Adipose tissue (tissue), 3 donors: Measurements from ENCODE around the gene HIVEP2. TPM values are rescaled to one million over a fixed set of nuclear protein-coding genes. Genes with fewer than 3 reads are reported as not detected.

ENCODE experiments used
- H3K27ac ChIP-seq: one replicate; pipeline ENCODE4 v1.5.1; 2013; ENCODE audit warnings: low read depth, low read length
- WGBS, 3 donors: extraction: QIAGEN DNeasy Blood & Tissue Kit; methylation state at CpG; one replicate each; pipeline ENCODE4 v1.1.7; 2013; 5-methylcytosine and 5-hydroxymethylcytosine counted together
- polyA plus RNA-seq, 3 donors: library from polyadenylated mRNA; stranded (reverse); fragments of 200-250 nt; gene quantifications; one replicate each; pipeline ENCODE4 v1.2.3, GENCODE V29; 2013
- donor health status: healthy with polysubstance abuse.
- donor health status: Bipolar disorder and iron deficiency.
- donor health status: healthy.

Gene HIVEP2
- polyA plus RNA-seq, 3 donors, result 2.6 to 10.7 (median 2.9) TPM

- WGBS, 3 donors, result 7 to 39% (median 9%) methylated on average over 8 of the region's 8 CpGs
- no peak overlapping the region for H3K27ac ChIP-seq
Measured at GRCh38 chr6:142819603-142820337, 125.2 kb downstream of the HIVEP2 start.

- 92 to 96% (median 92%) methylated on average over 4 of the region's 4 CpGs for WGBS, 3 donors
- no peak overlapping the region for H3K27ac ChIP-seq
Measured at GRCh38 chr6:142816486-142816885, 128.5 kb downstream of the HIVEP2 start.

GRCh38 chr6:142816031-142816430 lies 128.9 kb downstream of the HIVEP2 start:
- H3K27ac ChIP-seq, result no peak overlapping the region

GRCh38 chr6:142811923-142812322 lies 133.1 kb downstream of the HIVEP2 start:
- H3K27ac ChIP-seq, result no peak overlapping the region
- WGBS, 3 donors, result 89 to 92% (median 90%) methylated on average over 6 of the region's 6 CpGs

More at GRCh38 chr6:142816031-142816430, 128.9 kb downstream of the HIVEP2 start:
- 44 to 73% (median 67%) methylated on average over 2 of the region's 2 CpGs for WGBS, 3 donors

GRCh38 chr6:142810952-142811514 lies 133.9 kb downstream of the HIVEP2 start:
- 75 to 81% (median 78%) methylated on average over 6 of the region's 6 CpGs for WGBS, 3 donors
- no peak overlapping the region for H3K27ac ChIP-seq

GRCh38 chr6:142809947-142810346 lies 135.0 kb downstream of the HIVEP2 start:
- 83 to 96% (median 95%) methylated on average over 2 of the region's 2 CpGs for WGBS, 3 donors
- no peak overlapping the region for H3K27ac ChIP-seq

- 94 to 98% (median 95%) methylated on average over 5 of the region's 5 CpGs for WGBS, 3 donors
- H3K27ac ChIP-seq, result no peak overlapping the region
Measured at GRCh38 chr6:142808405-142809061, 136.4 kb downstream of the HIVEP2 start.

- 96 to 100% (median 100%) methylated on average over 1 of the region's 1 CpG for WGBS, 3 donors
- H3K27ac ChIP-seq, result no peak overlapping the region
Measured at GRCh38 chr6:142805042-142805441, 139.9 kb downstream of the HIVEP2 start.

- no peak overlapping the region for H3K27ac ChIP-seq
Measured at GRCh38 chr6:142804490-142804889, 140.5 kb downstream of the HIVEP2 start.

- 94 to 96% (median 96%) methylated on average over 2 of the region's 2 CpGs for WGBS, 3 donors
Measured at GRCh38 chr6:142803495-142804058, 141.4 kb downstream of the HIVEP2 start.

GRCh38 chr6:142803032-142803431 lies 141.9 kb downstream of the HIVEP2 start:
- no peak overlapping the region for H3K27ac ChIP-seq

More at GRCh38 chr6:142803495-142804058, 141.4 kb downstream of the HIVEP2 start:
- H3K27ac ChIP-seq, result no peak overlapping the region

- no peak overlapping the region for H3K27ac ChIP-seq
- 60 to 67% (median 64%) methylated on average over 1 of the region's 1 CpG for WGBS, 3 donors
Measured at GRCh38 chr6:142802124-142802523, 142.9 kb downstream of the HIVEP2 start.

- H3K27ac ChIP-seq, result no peak overlapping the region
Measured at GRCh38 chr6:142800240-142800639, 144.7 kb downstream of the HIVEP2 start.

- WGBS, 3 donors, result 98 to 100% (median 100%) methylated on average over 1 of the region's 1 CpG
- H3K27ac ChIP-seq, result no peak overlapping the region
Measured at GRCh38 chr6:142799639-142800038, 145.3 kb downstream of the HIVEP2 start.

GRCh38 chr6:142797159-142797558 lies 147.8 kb downstream of the HIVEP2 start:
- H3K27ac ChIP-seq, result no peak overlapping the region
- WGBS, 3 donors, result 96 to 100% (median 98%) methylated on average over 1 of the region's 1 CpG

GRCh38 chr6:142796571-142796970 lies 148.4 kb downstream of the HIVEP2 start:
- H3K27ac ChIP-seq, result no peak overlapping the region
- 55 to 91% (median 57%) methylated on average over 5 of the region's 5 CpGs for WGBS, 3 donors

- 86 to 96% (median 88%) methylated on average over 4 of the region's 4 CpGs for WGBS, 3 donors
- no peak overlapping the region for H3K27ac ChIP-seq
Measured at GRCh38 chr6:142796024-142796423, 149.0 kb downstream of the HIVEP2 start.

GRCh38 chr6:142794424-142794823 lies 150.6 kb downstream of the HIVEP2 start:
- WGBS, 3 donors, result 66 to 88% (median 76%) methylated on average over 3 of the region's 3 CpGs
- no peak overlapping the region for H3K27ac ChIP-seq

- 48 to 100% (median 88%) methylated on average over 1 of the region's 1 CpG for WGBS, 3 donors
- H3K27ac ChIP-seq, result no peak overlapping the region
Measured at GRCh38 chr6:142790257-142790656, 154.7 kb downstream of the HIVEP2 start.
